Measurements from ENCODE around the gene TCN1. TPM values are rescaled to one million over a fixed set of nuclear protein-coding genes. Genes with fewer than 3 reads are reported as not detected.

TCN1 gene
- total RNA-seq, 1 experiment from 2014 or later: not detected

DNA sequence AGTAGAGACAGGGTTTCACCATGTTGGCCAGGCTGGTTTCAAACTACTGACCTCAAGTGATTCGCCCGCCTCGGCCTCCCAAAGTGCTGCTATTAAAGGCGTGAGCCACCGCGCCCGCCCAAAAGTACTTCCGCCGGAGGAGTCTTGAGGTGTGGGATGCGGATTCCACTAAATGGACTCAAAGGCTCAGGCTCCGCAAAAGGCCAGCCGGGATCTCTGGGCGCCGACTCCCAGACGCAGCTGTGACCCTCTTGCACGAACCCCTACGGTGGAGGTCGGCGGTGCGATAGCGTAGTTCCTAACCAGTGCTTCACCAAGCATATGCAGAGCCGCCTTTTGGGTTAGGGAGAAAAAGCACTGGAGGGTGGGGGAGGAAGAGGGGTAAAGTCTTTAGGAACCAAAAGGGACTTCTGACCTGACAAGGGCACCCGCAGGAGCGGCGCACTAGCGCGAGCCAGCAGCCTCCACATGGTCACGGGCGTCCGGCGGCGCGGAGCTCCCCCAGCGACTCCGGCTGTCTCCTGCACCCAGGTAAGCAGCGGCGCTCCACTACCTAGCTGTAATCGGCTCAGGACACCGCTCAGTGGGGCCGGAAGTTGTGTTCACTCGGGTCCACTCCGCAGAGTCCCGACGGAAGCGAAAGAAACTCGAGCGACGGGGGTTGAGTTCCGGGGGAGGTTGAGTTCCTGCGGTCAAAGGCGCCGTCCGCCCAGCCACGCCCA, 55.9 kb downstream of the TCN1 start, which contains the start of gene MRPL16:
MRPL16 (minus strand) TSS at position 590 of the 722 bp plus-strand sequence; CDS start at position 470, 120 bp downstream.
- ChIA-PET CTCF (interaction anchor here (0.6 kb wide), 1 partner anchor 273 kb away, joined by 3 read pairs; no protein-coding TSS in a partner anchor), POLR2A (ENCODE audit: low non-redundant PET) (interaction anchor here (0.6 kb wide), 1 partner anchor 99 kb away, joined by 5 read pairs; no protein-coding TSS in a partner anchor)
- no peaks in the 10 kb centered on the region for H3K9me3 ChIP-seq (ENCODE audit: low read depth, low read length, poor library complexity, severe bottlenecking)
- TF ChIP-seq, protein P1, sequence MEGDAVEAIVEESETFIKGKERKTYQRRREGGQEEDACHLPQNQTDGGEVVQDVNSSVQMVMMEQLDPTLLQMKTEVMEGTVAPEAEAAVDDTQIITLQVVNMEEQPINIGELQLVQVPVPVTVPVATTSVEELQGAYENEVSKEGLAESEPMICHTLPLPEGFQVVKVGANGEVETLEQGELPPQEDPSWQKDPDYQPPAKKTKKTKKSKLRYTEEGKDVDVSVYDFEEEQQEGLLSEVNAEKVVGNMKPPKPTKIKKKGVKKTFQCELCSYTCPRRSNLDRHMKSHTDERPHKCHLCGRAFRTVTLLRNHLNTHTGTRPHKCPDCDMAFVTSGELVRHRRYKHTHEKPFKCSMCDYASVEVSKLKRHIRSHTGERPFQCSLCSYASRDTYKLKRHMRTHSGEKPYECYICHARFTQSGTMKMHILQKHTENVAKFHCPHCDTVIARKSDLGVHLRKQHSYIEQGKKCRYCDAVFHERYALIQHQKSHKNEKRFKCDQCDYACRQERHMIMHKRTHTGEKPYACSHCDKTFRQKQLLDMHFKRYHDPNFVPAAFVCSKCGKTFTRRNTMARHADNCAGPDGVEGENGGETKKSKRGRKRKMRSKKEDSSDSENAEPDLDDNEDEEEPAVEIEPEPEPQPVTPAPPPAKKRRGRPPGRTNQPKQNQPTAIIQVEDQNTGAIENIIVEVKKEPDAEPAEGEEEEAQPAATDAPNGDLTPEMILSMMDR (conservative IDR thresholded peaks at IDR 0.05; ENCODE audit: low read depth, low read length): no peak
- TF ChIP-seq EZH2 (IDR thresholded peaks at IDR 0.05; ENCODE audit: borderline replicate concordance, low read depth, low read length, poor library complexity, severe bottlenecking): no peak
- intact Hi-C loops (cut with micrococcal nuclease; ENCODE audit: unreplicated experiment): no loop called here
- H3K27ac ChIP-seq (ENCODE audit: low read depth, low read length, poor library complexity, severe bottlenecking): peak within 1 kb of the TSS; percentile 82
- peaks cover 30% of the 10 kb centered on the region for H3K36me3 ChIP-seq (ENCODE audit: insufficient read depth, low read length, poor library complexity, severe bottlenecking)
- H3K4me1 ChIP-seq (ENCODE audit: insufficient read depth, low read length, poor library complexity, severe bottlenecking): peaks cover 6% of the 10 kb centered on the region
- no peaks in the 10 kb centered on the region for H3K27me3 ChIP-seq (replicated peaks; ENCODE audit: insufficient read depth, low read depth, low read length, poor library complexity)
- peak within 1 kb of the TSS; percentile 94 for H3K4me3 ChIP-seq (ENCODE audit: low read depth, low read length, poor library complexity, severe bottlenecking)
- peak; percentile 94 for DNase-seq (ENCODE audit: low spot score)
- no TSS peak for BruUV-seq (replicated peaks)

DNA sequence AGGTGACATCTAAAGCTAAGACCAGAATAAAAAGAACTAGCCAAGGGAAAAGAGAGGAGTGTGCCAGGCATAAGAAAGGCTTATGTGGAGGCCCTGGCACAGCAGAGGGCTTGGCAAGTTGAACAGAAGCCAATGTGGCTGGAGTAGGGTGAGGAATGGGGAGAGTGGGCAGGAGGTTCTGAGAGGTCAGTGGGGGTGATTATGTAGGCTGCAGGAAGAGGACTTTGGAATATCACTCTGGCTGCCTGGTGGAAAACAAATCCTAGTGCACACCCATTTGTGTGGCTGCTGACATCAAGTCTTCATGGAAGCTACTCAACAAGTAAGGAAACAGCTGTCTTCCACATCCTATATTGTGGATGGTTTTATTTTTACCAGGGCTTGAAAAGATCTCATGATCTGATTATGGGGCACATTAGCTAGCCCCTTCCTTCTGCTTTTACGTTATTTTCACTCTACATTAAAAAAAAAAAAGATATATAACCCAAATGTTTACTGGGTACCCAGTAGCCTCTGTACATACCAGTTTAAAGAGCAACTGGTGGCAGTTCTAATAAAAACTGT, 59.2 kb downstream of the TCN1 start:
- Histone ChIP-seq H3K27ac (ENCODE audit: low read depth, low read length, poor library complexity, severe bottlenecking) (no peak overlapping the region), H3K36me3 (ENCODE audit: insufficient read depth, low read length, poor library complexity, severe bottlenecking) (peaks cover 30% of the 10 kb centered on the region), H3K27me3 (replicated peaks; ENCODE audit: insufficient read depth, low read depth, low read length, poor library complexity) (no peaks in the 10 kb centered on the region), H3K4me1 (ENCODE audit: insufficient read depth, low read length, poor library complexity, severe bottlenecking) (peaks cover 6% of the 10 kb centered on the region), H3K4me3 (ENCODE audit: low read depth, low read length, poor library complexity, severe bottlenecking) (no peak overlapping the region), H3K9me3 (ENCODE audit: low read depth, low read length, poor library complexity, severe bottlenecking) (no peaks in the 10 kb centered on the region)
- intact Hi-C loops (cut with micrococcal nuclease; ENCODE audit: unreplicated experiment): no loop called here
- no TSS peak for BruUV-seq (replicated peaks)
- POLR2A ChIA-PET (ENCODE audit: low non-redundant PET): no interaction called here
- TF ChIP-seq EZH2 (IDR thresholded peaks at IDR 0.05; ENCODE audit: borderline replicate concordance, low read depth, low read length, poor library complexity, severe bottlenecking): no peak
- TF ChIP-seq, protein P1 (conservative IDR thresholded peaks at IDR 0.05; ENCODE audit: low read depth, low read length): no peak
- CTCF ChIA-PET: no interaction called here
- no peak for DNase-seq (ENCODE audit: low spot score)

DNA sequence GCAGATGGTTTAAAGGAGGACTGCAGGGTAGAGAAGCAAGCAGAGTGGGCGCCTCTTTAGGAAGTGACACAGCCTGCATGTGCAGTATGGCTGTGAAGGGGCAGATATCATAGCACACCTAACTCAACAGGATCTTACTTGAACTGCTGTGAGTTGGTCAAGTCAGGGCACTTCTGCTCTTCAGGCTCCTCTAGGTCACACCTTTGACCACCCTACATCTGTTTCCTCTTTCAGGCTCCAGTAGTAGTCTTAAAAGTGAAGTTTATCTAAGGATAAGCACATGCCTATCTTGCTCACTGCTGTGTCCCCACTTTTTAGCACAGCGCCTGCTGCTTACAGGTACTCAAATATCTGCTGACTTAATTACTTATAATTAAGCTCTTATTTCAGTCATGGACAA, 62.2 kb downstream of the TCN1 start:
- TF ChIP-seq, protein P1 (conservative IDR thresholded peaks at IDR 0.05; ENCODE audit: low read depth, low read length): no peak
- no peak for TF ChIP-seq EZH2 (IDR thresholded peaks at IDR 0.05; ENCODE audit: borderline replicate concordance, low read depth, low read length, poor library complexity, severe bottlenecking)
- Histone ChIP-seq H3K4me3 (ENCODE audit: low read depth, low read length, poor library complexity, severe bottlenecking) (no peak overlapping the region), H3K36me3 (ENCODE audit: insufficient read depth, low read length, poor library complexity, severe bottlenecking) (peaks cover 30% of the 10 kb centered on the region), H3K27me3 (replicated peaks; ENCODE audit: insufficient read depth, low read depth, low read length, poor library complexity) (no peaks in the 10 kb centered on the region), H3K27ac (ENCODE audit: low read depth, low read length, poor library complexity, severe bottlenecking) (no peak overlapping the region), H3K9me3 (ENCODE audit: low read depth, low read length, poor library complexity, severe bottlenecking) (no peaks in the 10 kb centered on the region), H3K4me1 (ENCODE audit: insufficient read depth, low read length, poor library complexity, severe bottlenecking) (no peaks in the 10 kb centered on the region)
- no peak for DNase-seq (ENCODE audit: low spot score)
- intact Hi-C loops (cut with micrococcal nuclease; ENCODE audit: unreplicated experiment): no loop called here
- ChIA-PET CTCF (interaction anchor here (0.6 kb wide), 1 partner anchor 62 kb away, joined by 3 read pairs; no protein-coding TSS in a partner anchor), POLR2A (ENCODE audit: low non-redundant PET) (no interaction called here)
- no TSS peak for BruUV-seq (replicated peaks)

Other genes starting within 250 kb of the TCN1 start
- gene PATL1, start 197.4 kb downstream of the TCN1 start, total RNA-seq (2021): 65.2 and 78.9 TPM in 2 replicates
- not detected in 2 replicates for gene OR10V1, start 152.6 kb downstream of the TCN1 start, total RNA-seq (2021)
- 10.1 and 16.0 TPM in 2 replicates for gene STX3, start 111.1 kb downstream of the TCN1 start, total RNA-seq (2021)
- gene MRPL16, start 55.7 kb downstream of the TCN1 start, total RNA-seq (2021): 53.4 and 57.5 TPM in 2 replicates
- not detected in 2 replicates for gene CBLIF, start 21.0 kb downstream of the TCN1 start, total RNA-seq (2021)
- gene OOSP3, start 12.3 kb upstream of the TCN1 start, total RNA-seq (2021): not detected in 2 replicates
- not detected in 2 replicates for gene OOSP1, start 71.9 kb upstream of the TCN1 start, total RNA-seq (2021)
- gene OOSP4A, start 97.5 kb upstream of the TCN1 start, total RNA-seq (2021): not detected in 2 replicates
- not detected in 2 replicates for gene OOSP4B, start 150.7 kb upstream of the TCN1 start, total RNA-seq (2021)
- gene OOSP2, start 173.9 kb upstream of the TCN1 start, total RNA-seq (2021): not detected in 2 replicates
- not detected in 2 replicates for gene MS4A3, start 190.2 kb upstream of the TCN1 start, total RNA-seq (2021)
- gene MS4A2, start 222.2 kb upstream of the TCN1 start, total RNA-seq (2021): not detected in 2 replicates